ENCODE data around the gene ASXL1. TPM values are rescaled to one million over a fixed set of nuclear protein-coding genes. Genes with fewer than 3 reads are reported as not detected.

The ASXL1 gene
- total RNA-seq, 2 donors from 2014 or later: 88.9 to 98.6 TPM

DNA sequence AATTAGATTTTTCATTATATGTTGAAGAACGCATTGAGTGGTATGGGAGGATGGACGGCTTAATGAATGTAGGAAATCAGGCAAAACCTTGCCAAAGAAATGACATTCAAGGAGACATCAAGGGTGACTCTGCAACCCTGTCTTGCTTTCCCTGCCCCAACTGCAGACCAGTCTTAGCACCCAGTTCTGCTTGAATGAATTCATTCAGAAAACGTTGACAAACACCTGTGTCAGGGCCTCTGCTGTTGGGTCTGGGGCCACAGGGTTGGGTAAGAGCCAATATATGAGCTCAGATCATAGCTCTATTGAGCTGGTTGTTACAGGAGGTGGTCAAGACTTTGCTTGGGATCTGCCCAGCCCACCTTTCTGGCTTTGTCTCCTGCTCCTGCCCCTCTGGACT lies 7.7 kb upstream of the ASXL1 start:
- no peaks in the 10 kb centered on the region for H3K4me1 Mint-ChIP-seq
- whole genome bisulfite sequencing, 2 experiments (ENCODE audit: insufficient coverage in 1 of 2, insufficient read length in 1 of 2): 87 to 90% methylated on average over 3 of the region's 3 CpGs
- no peak overlapping the region for H3K9ac ChIP-seq (ENCODE audit: extremely low read depth, low read length, poor library complexity, severe bottlenecking)

DNA sequence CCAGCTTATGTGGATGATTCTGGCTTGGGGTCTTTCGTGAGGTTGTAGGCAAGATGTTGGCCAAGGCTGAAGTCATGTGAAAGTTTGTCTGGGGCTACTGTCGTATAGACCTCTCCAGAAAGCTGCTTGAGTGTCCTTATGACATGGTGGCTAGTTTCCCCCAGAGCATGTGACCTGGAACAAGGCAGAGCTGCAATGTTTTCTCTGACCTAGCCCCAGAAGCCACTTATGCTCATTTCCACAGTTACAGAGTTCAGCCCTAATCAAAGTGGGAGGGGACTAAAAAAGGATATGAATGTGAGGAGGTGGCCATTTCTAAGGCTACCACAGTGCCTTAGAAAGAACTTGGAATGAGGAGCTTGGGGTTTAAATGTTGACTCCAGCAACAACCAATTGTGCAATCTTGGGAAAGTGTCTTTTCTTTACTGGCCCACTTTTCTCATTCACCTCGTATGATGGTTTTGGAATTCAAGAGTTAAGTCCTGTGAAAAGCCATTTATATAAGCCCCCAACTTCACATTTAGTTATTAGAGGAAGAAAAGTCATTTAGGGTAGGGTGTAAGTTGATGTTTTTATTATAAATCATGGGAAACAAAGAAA lies 5.9 kb upstream of the ASXL1 start:
- Mint-ChIP-seq H3K9me3 (no peaks in the 10 kb centered on the region), H3K27me3 (ENCODE audit: insufficient read depth) (peaks cover 61% of the 10 kb centered on the region), H3K4me3 (no peak overlapping the region), H3K27ac (no peak overlapping the region), H3K4me1 (peaks cover 2% of the 10 kb centered on the region), H3K36me3 (ENCODE audit: low read depth) (no peaks in the 10 kb centered on the region)
- Histone ChIP-seq H3K9me3 (ENCODE audit: control insufficient read depth, low read length) (no peaks in the 10 kb centered on the region), H3K9ac (ENCODE audit: extremely low read depth, low read length, poor library complexity, severe bottlenecking) (no peak overlapping the region), H3K27me3 (ENCODE audit: control insufficient read depth, insufficient read depth, low read length, poor library complexity, severe bottlenecking) (no peaks in the 10 kb centered on the region), H3K4me3 (ENCODE audit: low read length) (no peak overlapping the region), H3K27ac (ENCODE audit: low read depth, low read length) (no peak overlapping the region), H3K4me1 (ENCODE audit: control insufficient read depth, insufficient read depth, low read length) (no peaks in the 10 kb centered on the region), H3K36me3 (ENCODE audit: control insufficient read depth, insufficient read depth, low read length) (no peaks in the 10 kb centered on the region)
- TF ChIP-seq, protein P1, sequence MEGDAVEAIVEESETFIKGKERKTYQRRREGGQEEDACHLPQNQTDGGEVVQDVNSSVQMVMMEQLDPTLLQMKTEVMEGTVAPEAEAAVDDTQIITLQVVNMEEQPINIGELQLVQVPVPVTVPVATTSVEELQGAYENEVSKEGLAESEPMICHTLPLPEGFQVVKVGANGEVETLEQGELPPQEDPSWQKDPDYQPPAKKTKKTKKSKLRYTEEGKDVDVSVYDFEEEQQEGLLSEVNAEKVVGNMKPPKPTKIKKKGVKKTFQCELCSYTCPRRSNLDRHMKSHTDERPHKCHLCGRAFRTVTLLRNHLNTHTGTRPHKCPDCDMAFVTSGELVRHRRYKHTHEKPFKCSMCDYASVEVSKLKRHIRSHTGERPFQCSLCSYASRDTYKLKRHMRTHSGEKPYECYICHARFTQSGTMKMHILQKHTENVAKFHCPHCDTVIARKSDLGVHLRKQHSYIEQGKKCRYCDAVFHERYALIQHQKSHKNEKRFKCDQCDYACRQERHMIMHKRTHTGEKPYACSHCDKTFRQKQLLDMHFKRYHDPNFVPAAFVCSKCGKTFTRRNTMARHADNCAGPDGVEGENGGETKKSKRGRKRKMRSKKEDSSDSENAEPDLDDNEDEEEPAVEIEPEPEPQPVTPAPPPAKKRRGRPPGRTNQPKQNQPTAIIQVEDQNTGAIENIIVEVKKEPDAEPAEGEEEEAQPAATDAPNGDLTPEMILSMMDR (conservative IDR thresholded peaks at IDR 0.05): no peak
- DNase-seq: no peak
- WGBS, 2 experiments (ENCODE audit: insufficient coverage in 1 of 2, insufficient read length in 1 of 2): 91 to 100% methylated on average over 2 of the region's 3 CpGs

More for the DNA sequence above, 7.7 kb upstream of the ASXL1 start:
- Mint-ChIP-seq H3K27ac (no peak overlapping the region), H3K36me3 (ENCODE audit: low read depth) (no peaks in the 10 kb centered on the region), H3K4me3 (no peak overlapping the region), H3K27me3 (ENCODE audit: insufficient read depth) (peaks cover 45% of the 10 kb centered on the region), H3K9me3 (no peaks in the 10 kb centered on the region)
- no peaks in the 10 kb centered on the region for H3K27me3 ChIP-seq (ENCODE audit: control insufficient read depth, insufficient read depth, low read length, poor library complexity, severe bottlenecking)
- TF ChIP-seq, protein P1 (conservative IDR thresholded peaks at IDR 0.05): no peak
- no peak overlapping the region for H3K4me3 ChIP-seq (ENCODE audit: low read length)
- no peaks in the 10 kb centered on the region for H3K9me3 ChIP-seq (ENCODE audit: control insufficient read depth, low read length)
- no peaks in the 10 kb centered on the region for H3K4me1 ChIP-seq (ENCODE audit: control insufficient read depth, insufficient read depth, low read length)
- H3K27ac ChIP-seq (ENCODE audit: low read depth, low read length): no peak overlapping the region
- no peaks in the 10 kb centered on the region for H3K36me3 ChIP-seq (ENCODE audit: control insufficient read depth, insufficient read depth, low read length)
- DNase-seq: no peak

GRCh38 chr20:32353848-32354496 lies 4.2 kb upstream of the ASXL1 start:
- H3K4me3 Mint-ChIP-seq: no peak overlapping the region

More at GRCh38 chr20:32353848-32354496, 4.2 kb upstream of the ASXL1 start:
- Mint-ChIP-seq H3K27me3 (ENCODE audit: insufficient read depth) (peaks cover 63% of the 10 kb centered on the region), H3K9me3 (no peaks in the 10 kb centered on the region), H3K4me1 (peaks cover 5% of the 10 kb centered on the region), H3K27ac (no peak overlapping the region), H3K36me3 (ENCODE audit: low read depth) (no peaks in the 10 kb centered on the region)
- WGBS, 2 experiments (ENCODE audit: insufficient coverage in 1 of 2, insufficient read length in 1 of 2): 84 to 88% methylated on average over 5 to 6 of the region's 6 CpGs
- Histone ChIP-seq H3K27me3 (ENCODE audit: control insufficient read depth, insufficient read depth, low read length, poor library complexity, severe bottlenecking) (no peaks in the 10 kb centered on the region), H3K4me3 (ENCODE audit: low read length) (no peak overlapping the region), H3K9ac (ENCODE audit: extremely low read depth, low read length, poor library complexity, severe bottlenecking) (no peak overlapping the region), H3K27ac (ENCODE audit: low read depth, low read length) (no peak overlapping the region), H3K36me3 (ENCODE audit: control insufficient read depth, insufficient read depth, low read length) (no peaks in the 10 kb centered on the region), H3K4me1 (ENCODE audit: control insufficient read depth, insufficient read depth, low read length) (no peaks in the 10 kb centered on the region), H3K9me3 (ENCODE audit: control insufficient read depth, low read length) (no peaks in the 10 kb centered on the region)
- no peak for DNase-seq
- TF ChIP-seq, protein P1 (conservative IDR thresholded peaks at IDR 0.05): no peak

Measured in endodermal cell (in vitro differentiated cells).